ENCODE measurements around the gene ZNF268. TPM values are rescaled to one million over a fixed set of nuclear protein-coding genes. Genes with fewer than 3 reads are reported as not detected.

Gene ZNF268
- total and polyA plus RNA-seq, 2 of the 8 experiments (the other 6 are each of a cell fraction or from before 2014, with no cell fraction given), result 6.3 to 22.3 TPM

DNA sequence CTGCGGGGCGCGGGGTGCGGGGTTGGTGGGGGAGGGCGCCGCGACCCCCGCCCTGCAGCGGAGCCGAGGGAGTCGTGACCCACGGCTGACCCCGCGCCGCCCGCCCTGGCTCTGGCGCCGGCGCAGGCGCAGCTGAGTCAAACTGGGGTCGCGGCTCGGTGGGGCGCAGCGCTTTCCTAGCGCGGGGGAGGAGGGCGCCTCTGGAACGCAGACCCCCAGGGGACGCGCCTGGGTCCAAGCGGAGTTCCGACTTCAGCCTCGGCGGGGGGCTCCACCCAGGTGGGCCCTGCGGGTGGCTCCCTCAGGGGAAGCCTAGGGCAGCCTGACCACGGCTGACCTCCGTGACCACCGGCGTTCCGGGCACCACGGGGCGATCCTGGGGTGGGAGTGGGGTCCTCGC is 54.8 kb downstream of the ZNF268 start:
- Histone ChIP-seq H4K8ac (ENCODE audit: extremely low read depth, insufficient read depth, low read length) (no peak overlapping the region), H3K14ac (ENCODE audit: insufficient read length) (no peak overlapping the region), H3K23ac (ENCODE audit: insufficient read length) (no peak overlapping the region), H3K4ac (replicated peaks; ENCODE audit: insufficient read length, low read depth, low read length) (no peak overlapping the region), H2BK120ac (replicated peaks; ENCODE audit: low read depth, low read length) (no peak overlapping the region), H2AK5ac (ENCODE audit: low read depth, low read length) (no peak overlapping the region), H2AFZ (ENCODE audit: low read length) (no peak overlapping the region), H3K79me2 (ENCODE audit: control insufficient read depth in 1 of 2, insufficient read depth in 2 of 2, low read length in 2 of 2) (no peaks in the 10 kb centered on the region), H3K27me3 (replicated peaks in 1 of 4; ENCODE audit: control insufficient read depth in 3 of 4, extremely low read depth in 1 of 4, insufficient read depth in 3 of 4, low read length in 3 of 4) (no peaks in the 10 kb centered on the region), H2BK12ac (ENCODE audit: low read depth, low read length) (no peak overlapping the region), H3K56ac (replicated peaks; ENCODE audit: insufficient read length, low read depth, low read length) (no peak overlapping the region), H3K9ac (replicated peaks in 1 of 4; ENCODE audit: extremely low read depth in 1 of 4, low read depth in 3 of 4, low read length in 3 of 4) (no peak overlapping the region), H3K18ac (ENCODE audit: extremely low read depth, low read length) (no peak overlapping the region), H3K79me1 (ENCODE audit: low read depth, low read length) (no peaks in the 10 kb centered on the region), H3K23me2 (ENCODE audit: low read depth, low read length) (peaks cover under 1% of the 10 kb centered on the region; the same call in 1 of the 2 replicates), H3K4me2 (ENCODE audit: insufficient read depth in 1 of 2, low read depth in 2 of 2, low read length in 2 of 2) (no peak overlapping the region), H2BK15ac (ENCODE audit: low read length) (no peak overlapping the region), H3K4me3 (ENCODE audit: extremely low read depth in 1 of 4, insufficient read depth in 2 of 4, low read depth in 3 of 4, low read length in 4 of 4) (no peak overlapping the region), H4K5ac (ENCODE audit: insufficient read length, low read depth, low read length) (no peak overlapping the region), H2BK5ac (ENCODE audit: low read depth, low read length) (no peak overlapping the region), H2BK20ac (ENCODE audit: low read length) (no peak overlapping the region), H3K9me3 (ENCODE audit: insufficient read depth in 2 of 2, low read depth in 1 of 2, low read length in 1 of 2) (peaks cover 69 to 91% of the 10 kb centered on the region in 2 experiments), H4K91ac (replicated peaks; ENCODE audit: insufficient read length, low read length) (no peak overlapping the region), H3K27ac (ENCODE audit: low read depth, low read length) (no peak overlapping the region), H3K36me3 (ENCODE audit: control insufficient read depth in 2 of 4, insufficient read depth in 4 of 4, low read length in 3 of 4) (no peaks in the 10 kb centered on the region; a peak in 2 of 8 replicates), H3K4me1 (replicated peaks in 1 of 4; ENCODE audit: control insufficient read depth in 3 of 4, insufficient read depth in 4 of 4, low read length in 3 of 4) (no peaks in the 10 kb centered on the region), H4K20me1 (replicated peaks in 1 of 2; ENCODE audit: control insufficient read depth in 1 of 2, insufficient read depth in 2 of 2, low read length in 2 of 2) (no peaks in the 10 kb centered on the region)
- ChIA-PET POLR2A (ENCODE audit: partially characterized antibody) (no interaction called here), CTCF (ENCODE audit: partially characterized antibody) (no interaction called here)
- no peak for FAIRE-seq
- 100% methylated on average over 1 of the region's 44 CpGs; no CpG with 5 or more reads in 1 of the 2 experiments for WGBS, 2 experiments (ENCODE audit: extremely low coverage in 1 of 2, insufficient coverage in 1 of 2, insufficient read length in 1 of 2, insufficient replicate concordance in 2 of 2, low coverage in 1 of 2, low lambda C conversion rate in 2 of 2, missing lambda C conversion rate in 1 of 2)
- DNase-seq (ENCODE audit: low read depth in 1 of 2, low spot score in 2 of 2), result no peak
- TF ChIP-seq SIRT6 (IDR thresholded peaks at IDR 0.05; ENCODE audit: low read length) (no peak), TEAD4 (IDR thresholded peaks at IDR 0.05; ENCODE audit: low read depth, low read length) (no peak), CBX8 (IDR thresholded peaks at IDR 0.05; ENCODE audit: borderline replicate concordance, low read depth, low read length) (no peak), BACH1 (IDR thresholded peaks at IDR 0.05; ENCODE audit: low read length) (no peak), SP1 (IDR thresholded peaks at IDR 0.05; ENCODE audit: low read depth, low read length) (no peak), POLR2AphosphoS5 (IDR thresholded peaks at IDR 0.05; ENCODE audit: low read depth, low read length) (no peak), EGR1 (IDR thresholded peaks at IDR 0.05; ENCODE audit: borderline replicate concordance, low read depth, low read length) (no peak), HDAC2 (IDR thresholded peaks at IDR 0.05; ENCODE audit: borderline replicate concordance in 1 of 2, low read depth in 2 of 2, low read length in 2 of 2) (no peak), KDM5A (IDR thresholded peaks at IDR 0.05; ENCODE audit: low read length) (no peak), GTF2F1 (IDR thresholded peaks at IDR 0.05; ENCODE audit: borderline replicate concordance, low read depth, low read length) (no peak), KDM1A (IDR thresholded peaks at IDR 0.05; ENCODE audit: borderline replicate concordance, low read length) (no peak), SIN3A (conservative IDR thresholded peaks at IDR 0.05 in 1 of 2, IDR thresholded peaks at IDR 0.05 in 1 of 2; ENCODE audit: low read depth in 1 of 2, low read length in 2 of 2) (no peak)
- TF ChIP-seq, protein P1, sequence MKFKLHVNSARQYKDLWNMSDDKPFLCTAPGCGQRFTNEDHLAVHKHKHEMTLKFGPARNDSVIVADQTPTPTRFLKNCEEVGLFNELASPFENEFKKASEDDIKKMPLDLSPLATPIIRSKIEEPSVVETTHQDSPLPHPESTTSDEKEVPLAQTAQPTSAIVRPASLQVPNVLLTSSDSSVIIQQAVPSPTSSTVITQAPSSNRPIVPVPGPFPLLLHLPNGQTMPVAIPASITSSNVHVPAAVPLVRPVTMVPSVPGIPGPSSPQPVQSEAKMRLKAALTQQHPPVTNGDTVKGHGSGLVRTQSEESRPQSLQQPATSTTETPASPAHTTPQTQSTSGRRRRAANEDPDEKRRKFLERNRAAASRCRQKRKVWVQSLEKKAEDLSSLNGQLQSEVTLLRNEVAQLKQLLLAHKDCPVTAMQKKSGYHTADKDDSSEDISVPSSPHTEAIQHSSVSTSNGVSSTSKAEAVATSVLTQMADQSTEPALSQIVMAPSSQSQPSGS (IDR thresholded peaks at IDR 0.05; ENCODE audit: low read length), result no peak

Measured in H1 (cell line).